Adrenal gland (tissue), 12 donors: ENCODE results near the gene BSN. TPM values are rescaled to one million over a fixed set of nuclear protein-coding genes. Genes with fewer than 3 reads are reported as not detected.

Experiments
- DNase-seq, 7 donors: peaks; one replicate each; pipeline ENCODE4 v3.0.0-alpha.2; 2019 to 2020
- H3K27ac ChIP-seq, 5 donors: fragments of 200-600 bp; sonication (generic) in 4 of 5; 1 replicate in 3 of 5; 2 replicates in 2 of 5; pipeline versions ENCODE4 v1.5.1 to v1.8.0; 2016 to 2020; ENCODE audit warnings: mild to moderate bottlenecking in 1 of 5
- H3K27me3 ChIP-seq: fragments of 200-600 bp; 2 replicates; pipeline ENCODE4 v1.8.0; 2021
- H3K36me3 ChIP-seq, 2 donors: fragments of 200-600 bp; replicated peaks in 1 of 2; 1 replicate in 1 of 2; 2 replicates in 1 of 2; pipeline versions ENCODE4 v1.5.1 to v1.8.0; 2018 to 2022
- H3K4me1 ChIP-seq, 2 donors: fragments of 200-600 bp; replicated peaks in 1 of 2; 1 replicate in 1 of 2; 2 replicates in 1 of 2; pipeline versions ENCODE4 v1.5.1 to v1.8.0; 2018 to 2021
- H3K4me3 ChIP-seq, 4 donors: fragments of 200-600 bp; sonication (generic) in 3 of 4; one replicate each; pipeline ENCODE4 v1.5.1; 2016 to 2018
- H3K9me3 ChIP-seq, 3 donors: fragments of 200-600 bp; sonication (generic) in 1 of 3; replicated peaks in 1 of 3; 1 replicate in 2 of 3; 2 replicates in 1 of 3; pipeline versions ENCODE4 v1.5.1 to v1.8.0; 2016 to 2021
- POLR2A ChIP-seq, 2 donors: fragments of 450-650 bp; IDR thresholded peaks; one replicate each; pipeline ENCODE4 v1.6.1; 2017; ENCODE audit warnings: antibody characterized with exemption in 2 of 2, mild to moderate bottlenecking in 2 of 2, moderate library complexity in 1 of 2
- WGBS, 4 donors: extraction: QIAGEN DNeasy Blood & Tissue Kit in 2 of 4; methylation state at CpG; one replicate each; pipeline versions ENCODE4 v1.1.5 to v1.1.7; 2013 to 2017; 5-methylcytosine and 5-hydroxymethylcytosine counted together
- intact Hi-C, 2 donors: fragments of 100-400 bp; cut with DNase I; formaldehyde crosslinking; loops; one replicate each; pipeline versions ENCODE4 v1.14.1 to v1.15.0; 2022 to 2023
- polyA plus RNA-seq, 3 donors: library from polyadenylated mRNA; stranded (reverse); fragments of 200-250 nt in 2 of 3; fragments of 350-450 nt in 1 of 3; fragmentation: Illumina TruSeq in 1 of 3; extraction: RNeasy Lipid Tissue Mini Kit (QIAGEN cat#74804) in 1 of 3; gene quantifications; one replicate each; pipeline ENCODE4 v1.2.3, GENCODE V29; 2013 to 2014
- total RNA-seq, 9 donors: library from RNA; depleted of rRNA in 4 of 9; stranded (reverse); fragments of >200 nt in 4 of 9; fragments of 120-200 nt in 1 of 9; fragmentation: NEBNext Ultra II Directional in 1 of 9; extraction: Animal tissue kit (Norgen Biotek cat#: 25700) in 1 of 9; gene quantifications; one replicate each; pipeline versions ENCODE4 v1.1.0 to v1.2.4, GENCODE V29; 2013 to 2023
- TF ChIP-seq, protein P1 (sequence below), 6 experiments: fragments of 450-650 bp in 4 of 6; fragments of 200-600 bp in 2 of 6; sonication (generic) in 1 of 6; IDR thresholded peaks; 1 replicate in 5 of 6; 2 replicates in 1 of 6; pipeline versions ENCODE4 v1.5.1 to v1.8.0; 2016 to 2021; ENCODE audit warnings: antibody characterized with exemption in 6 of 6, mild to moderate bottlenecking in 2 of 6, moderate library complexity in 1 of 6
- donor health status: healthy with polysubstance abuse.
- donor health status: Bipolar disorder and iron deficiency.
- donor health status: DM: yes; HTN: yes; CAD: no.
- donor health status: DM: no; HTN: no; CAD: no.
- donor health status: DM: no; HTN: no; CAD: no.
- donor health status: DM: yes; HTN: yes; CAD: no.

Gene BSN
- total and polyA plus RNA-seq, 12 donors, result 0.27 to 4.6 (median 1.5) TPM

DNA sequence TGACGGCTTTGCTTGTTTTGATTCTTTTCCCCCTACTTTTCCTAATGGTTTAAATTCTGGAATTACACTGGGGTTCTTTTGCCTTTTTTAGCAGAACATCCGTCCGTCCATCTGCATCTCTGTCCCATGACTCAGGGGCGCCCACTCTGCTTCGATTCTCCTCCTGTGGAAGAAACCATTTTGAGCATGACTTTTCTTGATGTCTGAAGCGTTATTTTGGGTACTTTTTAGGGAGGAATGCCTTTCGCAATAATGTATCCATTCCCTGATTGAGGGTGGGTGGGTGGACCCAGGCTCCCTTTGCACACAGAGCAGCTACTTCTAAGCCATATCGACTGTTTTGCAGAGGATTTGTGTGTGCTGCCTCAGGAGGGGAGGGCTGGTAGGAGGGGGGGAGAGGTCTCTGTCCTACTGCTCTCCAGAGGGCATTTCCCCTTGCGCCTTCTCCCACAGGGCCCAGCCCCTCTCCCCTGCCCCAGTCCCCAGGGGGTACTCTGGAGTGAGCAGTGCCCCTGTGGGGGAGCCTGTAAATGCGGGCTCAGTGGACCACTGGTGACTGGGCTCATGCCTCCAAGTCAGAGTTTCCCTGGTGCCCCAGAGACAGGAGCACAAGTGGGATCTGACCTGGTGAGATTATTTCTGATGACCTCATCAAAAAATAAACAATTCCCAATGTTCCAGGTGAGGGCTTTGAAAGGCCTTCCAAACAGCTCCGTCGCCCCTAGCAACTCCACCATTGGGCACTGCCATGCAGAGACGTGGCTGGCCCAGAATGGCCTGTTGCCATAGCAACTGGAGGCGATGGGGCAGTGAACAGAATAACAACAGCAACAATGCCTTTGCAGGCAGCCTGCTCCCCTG is 19.5 kb upstream of the BSN start:
- Histone ChIP-seq H3K27ac (peak overlapping the region in 4 of 5 donors; percentile 1 to 84 (median 68)), H3K27me3 (no peaks in the 10 kb centered on the region), H3K36me3 (peaks cover 0 to 29% of the 10 kb centered on the region in 2 donors), H3K9me3 (no peaks in the 10 kb centered on the region), H3K4me3 (no peak overlapping the region), H3K4me1 (peaks cover 21 to 24% of the 10 kb centered on the region in 2 donors)
- TF ChIP-seq, protein P1, sequence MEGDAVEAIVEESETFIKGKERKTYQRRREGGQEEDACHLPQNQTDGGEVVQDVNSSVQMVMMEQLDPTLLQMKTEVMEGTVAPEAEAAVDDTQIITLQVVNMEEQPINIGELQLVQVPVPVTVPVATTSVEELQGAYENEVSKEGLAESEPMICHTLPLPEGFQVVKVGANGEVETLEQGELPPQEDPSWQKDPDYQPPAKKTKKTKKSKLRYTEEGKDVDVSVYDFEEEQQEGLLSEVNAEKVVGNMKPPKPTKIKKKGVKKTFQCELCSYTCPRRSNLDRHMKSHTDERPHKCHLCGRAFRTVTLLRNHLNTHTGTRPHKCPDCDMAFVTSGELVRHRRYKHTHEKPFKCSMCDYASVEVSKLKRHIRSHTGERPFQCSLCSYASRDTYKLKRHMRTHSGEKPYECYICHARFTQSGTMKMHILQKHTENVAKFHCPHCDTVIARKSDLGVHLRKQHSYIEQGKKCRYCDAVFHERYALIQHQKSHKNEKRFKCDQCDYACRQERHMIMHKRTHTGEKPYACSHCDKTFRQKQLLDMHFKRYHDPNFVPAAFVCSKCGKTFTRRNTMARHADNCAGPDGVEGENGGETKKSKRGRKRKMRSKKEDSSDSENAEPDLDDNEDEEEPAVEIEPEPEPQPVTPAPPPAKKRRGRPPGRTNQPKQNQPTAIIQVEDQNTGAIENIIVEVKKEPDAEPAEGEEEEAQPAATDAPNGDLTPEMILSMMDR (IDR thresholded peaks at IDR 0.05), result no peak
- TF ChIP-seq POLR2A (IDR thresholded peaks at IDR 0.05), result no peak
- 71 to 83% (median 77%) methylated on average over 9 to 14 of the region's 14 CpGs for WGBS, 4 donors
- intact Hi-C loops, result loop anchor here in 1 of 2 donors (5.0 kb wide), 1 partner anchor 132 kb away; no protein-coding TSS in a partner anchor
- DNase-seq, result peak in 1 of 7 donors; percentile 87

DNA sequence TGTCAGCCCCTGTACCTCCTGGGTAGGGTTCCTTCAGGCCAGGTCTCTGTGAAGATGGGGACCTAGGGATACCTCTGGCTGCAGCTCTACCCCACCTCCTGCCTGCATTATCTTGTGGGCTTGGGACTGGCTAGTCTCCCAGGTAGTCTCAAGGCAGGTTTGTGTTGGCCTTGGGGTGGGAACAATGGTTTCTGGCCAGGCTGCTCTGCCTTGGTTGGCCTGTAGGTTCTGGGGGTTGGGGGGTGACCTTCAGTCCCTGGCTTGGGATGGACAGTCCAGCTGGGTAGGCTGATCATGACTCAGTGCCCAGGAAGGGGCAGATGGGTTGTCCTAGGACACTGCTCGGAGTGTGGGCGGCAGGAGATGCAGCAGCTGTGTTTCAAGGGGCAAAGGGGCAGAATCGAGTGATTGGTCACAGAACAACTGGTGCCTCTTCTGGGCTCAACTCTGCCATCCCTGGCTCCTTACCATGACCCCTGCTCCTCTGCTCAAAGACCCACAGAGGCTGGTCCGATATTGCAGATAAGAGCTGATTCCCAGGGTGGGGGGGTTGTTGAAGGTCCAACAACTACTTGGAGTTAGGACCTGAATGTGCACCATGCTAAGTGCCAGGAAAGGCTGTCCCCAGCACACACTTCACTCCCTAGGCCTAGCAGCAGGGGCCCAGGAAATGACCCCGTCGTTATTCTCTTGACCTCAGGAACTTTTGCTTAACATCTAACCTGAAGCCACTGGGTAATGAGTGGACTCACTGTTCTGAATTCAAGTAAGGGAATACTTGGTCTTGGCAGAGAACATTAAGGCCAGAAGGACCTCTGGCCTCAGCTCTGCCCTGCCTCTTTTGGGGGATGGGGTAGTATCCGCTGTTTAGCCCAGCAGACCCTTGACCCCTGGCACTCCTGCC is 18.1 kb upstream of the BSN start:
- DNase-seq, result peak in 4 of 7 donors; percentile 40 to 72 (median 49)
- Histone ChIP-seq H3K27me3 (no peaks in the 10 kb centered on the region), H3K4me3 (no peak overlapping the region), H3K27ac (peak overlapping the region in 2 of 5 donors; percentile 78 to 84), H3K9me3 (no peaks in the 10 kb centered on the region), H3K36me3 (peaks cover 0 to 19% of the 10 kb centered on the region in 2 donors), H3K4me1 (peaks cover 25 to 30% of the 10 kb centered on the region in 2 donors)
- 38 to 70% (median 60%) methylated on average over 6 to 7 of the region's 7 CpGs for WGBS, 4 donors
- intact Hi-C loops, result no loop called here
- no peak for TF ChIP-seq POLR2A (IDR thresholded peaks at IDR 0.05)
- TF ChIP-seq, protein P1 (IDR thresholded peaks at IDR 0.05), result no peak

DNA sequence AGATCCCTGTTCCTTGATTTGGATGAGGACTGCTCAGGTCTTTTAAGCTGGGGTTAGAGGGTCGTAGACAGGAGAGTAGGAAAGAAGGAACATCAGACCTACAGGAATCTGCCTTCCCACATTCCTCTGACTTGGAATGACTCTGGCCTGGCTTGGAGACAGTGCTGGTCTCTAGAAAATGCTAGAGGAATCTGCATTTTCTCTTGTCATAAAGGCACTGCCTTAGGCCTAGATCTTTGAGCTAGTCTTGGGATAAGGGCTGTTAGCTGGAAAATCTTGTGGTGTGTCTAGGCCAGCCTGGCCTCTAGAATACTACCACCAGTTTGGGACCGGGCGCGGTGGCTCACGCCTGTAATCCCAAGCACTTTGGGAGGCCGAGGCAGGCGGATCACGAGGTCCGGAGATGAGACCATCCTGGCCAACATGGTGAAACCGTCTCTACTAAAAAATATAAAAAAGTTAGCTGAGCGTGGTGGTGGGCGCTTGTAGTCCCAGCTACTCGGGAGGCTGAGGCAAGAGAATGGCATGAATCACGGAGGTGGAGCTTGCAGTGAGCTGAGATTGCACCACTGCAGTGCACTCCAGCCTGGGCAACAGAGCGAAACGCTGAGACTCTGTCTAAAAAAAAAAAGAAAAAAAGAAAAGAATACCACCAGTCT is 17.3 kb upstream of the BSN start:
- H3K9me3 ChIP-seq, result no peaks in the 10 kb centered on the region
- WGBS, 4 donors, result 86 to 91% (median 89%) methylated on average over 15 to 16 of the region's 16 CpGs
- peak overlapping the region in 2 of 5 donors; percentile 78 to 84 for H3K27ac ChIP-seq
- intact Hi-C loops, result no loop called here
- peaks cover 25 to 30% of the 10 kb centered on the region in 2 donors for H3K4me1 ChIP-seq
- peaks cover 0 to 11% of the 10 kb centered on the region in 2 donors for H3K36me3 ChIP-seq
- DNase-seq, result no peak
- no peak overlapping the region for H3K4me3 ChIP-seq
- TF ChIP-seq POLR2A (IDR thresholded peaks at IDR 0.05), result no peak
- TF ChIP-seq, protein P1 (IDR thresholded peaks at IDR 0.05), result no peak
- no peaks in the 10 kb centered on the region for H3K27me3 ChIP-seq
